DMS79 treated with DMSO at 0.1 percent for 48 hours (cell line): ENCODE results near the gene TRIM44.
"Not testable (repeated sequence)": the region's sequence is repeated elsewhere in the genome, so short reads cannot be mapped to it uniquely, and the experiment has no call there.

Experiments
- DNase-seq: peaks from one replicate; lab custom pipeline; 2025; lab: John Stamatoyannopoulos, UW

TRIM44 gene

GRCh38 chr11:35855671-35856070 is 193.1 kb downstream of the TRIM44 start:
- no peak for DNase-seq

- DNase-seq = no peak
Measured at GRCh38 chr11:35856259-35856658, 193.7 kb downstream of the TRIM44 start.

DNA sequence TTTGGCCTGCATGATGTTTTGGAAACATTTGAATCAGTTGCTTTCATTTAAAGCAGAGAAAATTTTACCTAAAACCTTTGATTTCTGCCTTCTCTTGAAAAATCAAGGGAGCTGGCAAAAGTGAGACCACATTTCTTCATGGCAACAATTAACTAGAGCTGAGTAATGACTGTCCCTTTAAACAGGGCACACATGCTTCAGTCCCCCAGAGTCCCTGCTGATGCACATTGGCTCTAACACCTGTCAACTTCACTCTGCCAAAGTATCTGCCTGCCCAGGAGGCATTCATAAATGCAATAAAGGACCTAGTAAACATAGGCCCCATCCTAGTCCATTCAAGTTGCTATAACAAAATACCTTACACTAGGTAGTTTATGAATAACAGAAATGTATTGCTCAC is 194.2 kb downstream of the TRIM44 start:
- no peak for DNase-seq

DNA sequence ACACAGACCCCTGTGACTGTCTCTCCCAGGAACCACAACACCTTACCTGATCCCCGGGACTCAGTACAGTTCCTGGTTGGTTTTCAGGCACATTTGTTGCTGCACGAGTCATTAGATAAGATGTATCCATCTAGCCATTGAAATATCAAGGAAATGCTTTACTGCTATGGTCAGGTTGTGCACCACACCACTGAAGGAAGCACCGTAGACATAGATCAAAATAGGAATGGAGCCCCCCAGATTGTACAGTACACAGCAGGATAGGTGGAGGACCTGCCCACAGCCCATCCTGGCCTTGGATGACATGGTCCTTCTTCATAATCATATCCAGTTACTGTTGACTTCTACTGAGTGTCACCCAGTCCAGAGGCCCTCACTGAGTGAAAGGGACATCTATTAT is 195.3 kb downstream of the TRIM44 start:
- DNase-seq = no peak

- no peak for DNase-seq
Measured at GRCh38 chr11:35859301-35859700, 196.7 kb downstream of the TRIM44 start.

- not testable (repeated sequence) for DNase-seq
Measured at GRCh38 chr11:35860194-35860593, 197.6 kb downstream of the TRIM44 start.

- no peak for DNase-seq
Measured at GRCh38 chr11:35861191-35861590, 198.6 kb downstream of the TRIM44 start.

DNA sequence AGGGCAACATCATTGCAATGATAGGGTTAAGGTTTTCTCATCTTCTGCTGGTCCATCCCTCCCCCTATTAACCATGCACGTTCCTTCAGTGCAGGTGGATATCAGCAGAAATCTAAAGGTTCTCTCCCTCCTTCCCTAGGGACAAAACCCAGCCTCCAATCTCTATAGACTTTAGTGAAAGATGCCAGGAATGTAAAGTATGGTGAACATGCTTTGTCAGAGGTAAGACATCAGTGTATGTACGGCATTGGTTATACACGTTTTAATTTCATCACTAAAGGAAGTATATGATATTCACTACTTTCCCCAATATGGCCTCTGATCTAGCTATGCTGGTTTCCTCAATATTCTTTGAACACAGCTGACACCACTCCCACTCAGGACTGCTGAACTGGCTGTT is 200.1 kb downstream of the TRIM44 start:
- DNase-seq = no peak

DNA sequence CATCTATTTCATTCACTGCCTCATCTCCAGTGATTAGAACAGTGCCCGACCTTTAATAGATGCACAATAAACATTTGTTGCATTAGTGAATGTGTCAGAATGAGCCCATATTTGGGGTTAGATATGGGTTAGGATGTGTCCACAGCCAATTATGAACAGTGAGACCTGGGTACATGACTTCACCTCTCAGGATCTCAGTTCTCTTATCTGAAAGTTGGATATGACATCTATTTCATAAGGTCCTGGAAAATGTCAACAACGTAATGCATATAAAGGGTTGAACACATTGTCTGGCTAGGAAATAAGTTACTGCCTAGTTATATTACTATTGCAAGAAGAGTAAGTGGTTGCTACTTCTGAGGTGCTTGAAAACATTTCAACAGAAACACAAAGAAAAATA is 201.6 kb downstream of the TRIM44 start:
- DNase-seq = no peak

DNA sequence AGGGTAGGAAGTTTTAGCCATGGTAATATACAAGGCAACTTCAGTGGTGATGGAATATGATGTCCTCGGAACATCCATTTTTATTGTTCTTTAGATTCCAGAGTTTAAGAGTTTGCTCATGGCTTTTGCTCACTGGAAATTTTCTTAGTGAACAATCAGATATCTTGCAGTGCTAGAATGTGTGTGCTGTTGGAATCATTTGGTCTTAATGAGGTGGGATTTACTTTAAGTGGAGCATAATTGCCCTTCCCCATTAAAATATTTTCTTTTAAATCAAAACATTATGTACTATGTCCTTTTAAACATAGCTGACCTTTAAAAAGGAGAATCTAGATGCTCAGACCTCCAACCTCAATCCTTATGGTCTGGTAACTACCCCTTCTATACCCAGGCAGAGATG is 204.0 kb downstream of the TRIM44 start:
- DNase-seq = no peak
